Stimulated activated CD8-positive, alpha-beta memory T cell treated with anti-CD3 and anti-CD28 coated beads, Interleukin-15, amount 100 ng/mL, for 24 hours (primary cell): ENCODE measurements around the gene CPZ.
"Not testable (repeated sequence)": the region's sequence is repeated elsewhere in the genome, so short reads cannot be mapped to it uniquely, and the experiment has no call there.

ENCODE experiments used
- DNase-seq: peaks from one replicate; pipeline ENCODE4 v3.0.0-alpha.2; 2020; ENCODE audit warnings: low read depth

CPZ gene

GRCh38 chr4:8640816-8641215, 48.3 kb downstream of the CPZ start:
- DNase-seq = no peak

GRCh38 chr4:8641256-8641655, 48.7 kb downstream of the CPZ start:
- no peak for DNase-seq

DNA sequence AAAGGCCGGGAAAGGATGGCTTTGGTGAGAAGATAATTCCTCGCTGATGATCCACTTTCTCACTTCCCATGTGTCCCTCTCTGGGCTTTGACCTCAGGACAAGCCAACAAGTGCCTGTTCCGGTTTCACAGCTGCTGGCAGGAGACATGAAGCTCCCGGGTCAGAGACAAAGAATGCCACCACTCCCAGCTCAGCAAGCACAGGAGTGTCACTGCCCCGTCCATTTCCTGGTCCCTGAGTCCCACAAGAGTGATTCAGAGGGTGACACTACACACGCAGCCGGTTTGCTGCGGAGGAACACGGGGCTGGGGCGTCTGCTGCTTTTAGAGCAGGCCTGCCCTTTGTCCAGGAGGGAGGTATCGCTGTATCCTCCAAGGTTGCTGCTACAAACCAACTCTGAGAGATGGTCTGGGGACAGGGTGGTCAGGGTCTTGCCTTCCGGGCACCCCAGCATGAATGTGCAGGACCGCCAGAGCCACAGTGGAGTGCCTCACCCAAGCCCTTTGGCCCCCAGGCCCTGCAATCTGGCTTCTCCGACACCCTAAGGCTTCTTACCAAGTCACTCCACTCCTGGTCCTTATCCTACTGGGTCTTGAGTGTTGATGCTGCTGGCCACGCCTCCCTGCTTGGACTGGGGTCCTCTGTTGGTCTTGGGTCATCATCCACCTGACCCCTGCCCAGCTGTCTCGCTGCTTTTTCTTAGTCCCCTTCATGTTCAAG, 49.5 kb downstream of the CPZ start:
- no peak for DNase-seq

DNA sequence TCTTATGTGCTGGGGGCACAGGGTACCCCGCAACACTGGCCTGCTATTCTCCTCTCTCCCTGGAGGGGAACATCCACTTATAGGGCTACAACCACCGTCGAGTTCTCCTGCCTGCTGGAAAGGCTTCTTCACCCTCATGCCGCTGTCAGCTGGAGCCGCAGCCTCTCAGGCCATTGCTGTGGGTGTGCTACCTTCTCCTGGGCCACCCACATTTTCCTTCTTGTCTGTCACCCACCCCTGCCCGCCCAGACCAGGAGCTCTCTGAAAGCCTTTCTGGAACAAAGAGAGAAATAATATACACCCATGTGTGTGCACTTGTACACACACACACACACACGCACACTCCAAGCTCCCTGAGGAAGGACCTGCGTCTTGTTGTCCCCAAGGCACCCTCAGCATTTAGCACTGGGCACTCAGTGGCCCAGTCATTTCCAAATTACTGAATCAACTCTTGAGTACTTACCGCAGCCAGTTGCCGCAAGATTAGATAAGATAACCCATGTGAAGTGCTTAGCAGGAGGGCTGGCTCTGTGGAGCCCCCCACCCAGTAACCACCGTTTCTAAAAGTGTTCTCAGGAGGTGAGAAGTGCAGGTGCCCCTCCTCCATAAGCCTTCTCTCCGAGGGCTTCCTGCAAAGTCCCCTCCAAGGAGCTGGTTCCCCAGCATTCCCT, 50.2 kb downstream of the CPZ start:
- DNase-seq = no peak

- no peak for DNase-seq
Measured at GRCh38 chr4:8643441-8643840, 50.9 kb downstream of the CPZ start.

DNA sequence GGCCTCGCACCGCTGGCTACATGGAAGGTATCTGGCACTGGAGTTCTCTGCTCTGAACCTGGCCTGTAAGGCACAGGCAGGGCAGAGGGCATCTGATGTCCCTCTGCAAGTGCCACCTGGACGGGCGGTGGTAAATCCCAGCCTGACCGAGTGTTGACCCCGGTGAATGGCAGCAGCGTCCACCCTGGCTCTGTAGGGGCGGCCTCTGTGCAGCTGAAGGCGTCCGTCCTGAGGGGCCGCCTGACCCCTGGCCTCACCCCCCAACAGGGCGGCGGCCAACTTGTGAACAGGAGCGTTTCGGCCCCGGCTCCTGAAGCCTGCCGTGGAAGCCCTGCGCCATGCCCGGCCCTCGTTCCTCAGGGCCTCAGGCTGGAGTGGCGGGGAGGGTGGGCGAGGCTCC, 51.4 kb downstream of the CPZ start:
- DNase-seq = no peak

- DNase-seq = no peak
Measured at GRCh38 chr4:8644461-8644891, 51.9 kb downstream of the CPZ start.

- no peak for DNase-seq
Measured at GRCh38 chr4:8644966-8645752, 52.6 kb downstream of the CPZ start.

DNA sequence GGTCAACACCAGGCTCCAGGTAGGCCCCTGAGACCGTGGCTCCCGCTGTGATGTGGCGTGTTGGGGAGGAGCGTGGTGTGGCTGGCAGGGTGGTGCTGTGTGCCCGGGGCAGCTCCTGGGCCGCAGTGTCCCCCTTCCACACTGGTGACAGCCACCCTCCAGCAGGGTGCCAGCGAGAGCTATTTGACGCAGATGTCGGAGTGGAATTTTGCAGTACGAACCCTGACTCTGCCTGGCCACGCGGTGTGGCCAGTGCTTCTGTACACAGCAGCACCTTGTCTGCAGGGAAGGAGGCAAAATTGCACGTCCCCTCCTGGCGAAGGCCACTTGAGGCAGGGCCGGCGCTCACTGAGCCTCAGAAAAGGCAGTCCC, 53.2 kb downstream of the CPZ start:
- DNase-seq = no peak

DNA sequence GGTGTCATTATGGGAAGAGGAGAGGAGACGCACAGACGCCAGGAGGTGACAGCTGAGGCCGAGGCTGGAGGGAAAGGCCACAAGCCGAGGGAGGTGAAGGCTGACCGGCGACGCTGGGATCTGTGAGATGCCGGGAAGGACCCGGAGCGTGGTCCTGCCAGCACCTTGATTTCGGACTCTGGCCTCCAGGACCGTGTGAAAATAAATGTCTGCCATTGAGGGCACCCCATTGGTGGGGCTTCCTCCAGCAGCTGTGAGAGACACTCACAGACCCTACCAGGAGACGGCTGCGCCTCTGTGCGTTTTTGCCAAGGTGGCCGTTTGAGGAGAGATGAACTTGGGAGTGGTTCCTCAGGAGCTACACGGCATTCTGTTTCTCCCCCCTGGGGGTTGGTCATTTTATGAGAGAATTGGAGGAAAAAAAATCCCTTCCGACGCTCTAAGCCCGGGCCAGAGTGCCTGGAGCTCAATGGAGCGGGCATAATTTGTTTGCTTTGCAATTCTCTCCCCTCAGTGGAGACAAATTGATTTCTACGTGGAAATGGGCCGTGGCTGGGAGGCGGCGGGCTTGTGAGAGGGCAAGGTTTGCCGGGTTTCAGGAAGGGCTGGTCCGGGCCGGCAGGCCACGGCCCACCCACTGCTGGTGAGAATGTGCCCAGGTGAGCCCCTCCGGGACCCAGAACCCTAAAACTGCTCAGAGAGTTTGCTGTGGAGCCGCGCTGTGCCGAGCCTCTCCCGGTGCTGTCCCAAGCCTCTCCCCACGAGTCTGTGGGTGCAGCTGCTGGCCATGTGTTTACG, 53.9 kb downstream of the CPZ start:
- DNase-seq = no peak

DNA sequence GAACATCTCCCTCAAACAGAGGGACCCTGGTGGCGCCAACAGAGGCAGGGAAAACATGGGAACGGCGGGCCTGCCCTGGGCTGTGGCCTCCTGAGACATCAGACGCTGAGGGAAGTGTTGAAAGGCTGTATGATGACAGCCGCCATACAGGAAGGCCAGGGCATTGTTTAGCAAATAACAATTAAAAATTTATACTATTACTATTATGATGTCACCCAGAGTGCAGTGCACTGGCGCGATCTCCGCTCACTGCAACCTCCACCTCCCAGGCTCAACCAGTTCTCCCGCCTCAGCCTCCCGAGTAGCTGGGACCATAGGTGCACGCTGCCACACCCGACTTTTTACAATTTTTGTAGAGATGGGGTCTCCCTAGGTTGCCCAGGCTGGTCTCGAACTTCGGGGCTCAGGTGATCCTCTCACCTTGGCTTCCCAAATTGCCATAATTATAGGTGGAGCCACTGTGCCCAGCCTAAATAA, 54.6 kb downstream of the CPZ start:
- no peak for DNase-seq

- DNase-seq = no peak
Measured at GRCh38 chr4:8647626-8648025, 55.1 kb downstream of the CPZ start.

DNA sequence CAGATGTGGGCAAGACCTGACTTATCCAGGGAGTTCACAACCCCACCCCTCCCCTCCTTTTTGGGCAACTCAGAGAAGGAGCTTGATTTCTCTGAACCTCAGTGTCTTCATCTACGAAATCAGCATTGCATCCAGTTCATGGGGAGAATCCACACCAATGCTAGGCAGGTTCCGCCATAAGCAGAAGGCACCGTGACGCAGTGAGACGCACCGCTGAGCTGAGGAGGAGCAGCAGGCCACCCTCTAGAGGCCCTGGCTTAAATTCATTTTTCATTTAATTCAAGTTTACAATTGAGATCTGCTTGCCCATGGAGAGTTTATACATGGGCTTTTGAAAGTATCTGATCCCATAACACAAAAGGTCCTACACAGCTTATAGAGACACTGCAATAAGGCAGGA, 55.7 kb downstream of the CPZ start:
- no peak for DNase-seq

- no peak for DNase-seq
Measured at GRCh38 chr4:8648816-8649630, 56.5 kb downstream of the CPZ start.

- no peak for DNase-seq
Measured at GRCh38 chr4:8649631-8650361, 57.2 kb downstream of the CPZ start.

GRCh38 chr4:8651661-8652180, 59.2 kb downstream of the CPZ start:
- no peak for DNase-seq

GRCh38 chr4:8652181-8653078, 59.9 kb downstream of the CPZ start:
- no peak for DNase-seq

GRCh38 chr4:8653326-8654000, 60.9 kb downstream of the CPZ start:
- DNase-seq = no peak

- DNase-seq = not testable (repeated sequence)
Measured at GRCh38 chr4:8654139-8654538, 61.6 kb downstream of the CPZ start.
